ENCODE measurements around the gene ATP2B3.

The ATP2B3 gene

DNA sequence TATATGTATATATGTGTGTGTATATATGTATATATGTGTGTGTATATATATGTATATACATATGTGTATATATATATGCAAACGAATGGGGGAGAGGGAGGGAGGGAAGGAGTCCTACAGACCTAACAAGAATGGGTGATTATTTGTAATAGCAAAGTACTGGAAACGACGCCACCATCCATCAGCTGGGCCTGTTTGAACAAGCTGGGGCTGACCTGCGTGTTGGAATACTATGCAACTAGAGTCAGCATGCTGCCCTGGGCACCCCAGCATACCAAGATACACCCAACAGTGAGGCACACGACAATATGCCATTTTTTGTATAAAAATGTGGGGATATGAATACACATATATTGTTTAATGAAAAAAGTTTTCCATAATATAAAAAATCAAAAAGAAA is 103.1 kb downstream of the ATP2B3 start:
- Histone ChIP-seq H3K4me1 (ENCODE audit: low read length) (no peaks in the 10 kb centered on the region), H3K9me2 (replicated peaks; ENCODE audit: insufficient read depth, low read length) (no peaks in the 10 kb centered on the region), H3F3A (ENCODE audit: insufficient read depth, low read length) (no peaks in the 10 kb centered on the region), H4K20me1 (ENCODE audit: insufficient read depth, low read length) (no peaks in the 10 kb centered on the region), H3K4me2 (ENCODE audit: low read depth, low read length) (no peak overlapping the region), H3K36me3 (replicated peaks; ENCODE audit: insufficient read depth, low read length) (no peaks in the 10 kb centered on the region), H3K9ac (ENCODE audit: low read length) (no peak overlapping the region), H3K4me3 (ENCODE audit: low read length) (no peak overlapping the region), H2AFZ (ENCODE audit: low read length) (no peak overlapping the region), H3K27ac (ENCODE audit: low read length) (no peak overlapping the region), H3K9me3 (replicated peaks; ENCODE audit: insufficient read depth, low read length) (no peaks in the 10 kb centered on the region), H3K79me2 (ENCODE audit: low read length) (no peaks in the 10 kb centered on the region), H3K27me3 (replicated peaks; ENCODE audit: insufficient read depth, low read length) (peaks cover 62% of the 10 kb centered on the region)
- DNase-seq = no peak
- TF ChIP-seq EZH2 (optimal IDR thresholded peaks at IDR 0.05; ENCODE audit: low read depth, low read length) (no peak), EZH2phosphoT487 (IDR thresholded peaks at IDR 0.05; ENCODE audit: low read length) (no peak)
- TF ChIP-seq, protein P1, sequence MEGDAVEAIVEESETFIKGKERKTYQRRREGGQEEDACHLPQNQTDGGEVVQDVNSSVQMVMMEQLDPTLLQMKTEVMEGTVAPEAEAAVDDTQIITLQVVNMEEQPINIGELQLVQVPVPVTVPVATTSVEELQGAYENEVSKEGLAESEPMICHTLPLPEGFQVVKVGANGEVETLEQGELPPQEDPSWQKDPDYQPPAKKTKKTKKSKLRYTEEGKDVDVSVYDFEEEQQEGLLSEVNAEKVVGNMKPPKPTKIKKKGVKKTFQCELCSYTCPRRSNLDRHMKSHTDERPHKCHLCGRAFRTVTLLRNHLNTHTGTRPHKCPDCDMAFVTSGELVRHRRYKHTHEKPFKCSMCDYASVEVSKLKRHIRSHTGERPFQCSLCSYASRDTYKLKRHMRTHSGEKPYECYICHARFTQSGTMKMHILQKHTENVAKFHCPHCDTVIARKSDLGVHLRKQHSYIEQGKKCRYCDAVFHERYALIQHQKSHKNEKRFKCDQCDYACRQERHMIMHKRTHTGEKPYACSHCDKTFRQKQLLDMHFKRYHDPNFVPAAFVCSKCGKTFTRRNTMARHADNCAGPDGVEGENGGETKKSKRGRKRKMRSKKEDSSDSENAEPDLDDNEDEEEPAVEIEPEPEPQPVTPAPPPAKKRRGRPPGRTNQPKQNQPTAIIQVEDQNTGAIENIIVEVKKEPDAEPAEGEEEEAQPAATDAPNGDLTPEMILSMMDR (IDR thresholded peaks at IDR 0.05; ENCODE audit: low read length) = no peak

DNA sequence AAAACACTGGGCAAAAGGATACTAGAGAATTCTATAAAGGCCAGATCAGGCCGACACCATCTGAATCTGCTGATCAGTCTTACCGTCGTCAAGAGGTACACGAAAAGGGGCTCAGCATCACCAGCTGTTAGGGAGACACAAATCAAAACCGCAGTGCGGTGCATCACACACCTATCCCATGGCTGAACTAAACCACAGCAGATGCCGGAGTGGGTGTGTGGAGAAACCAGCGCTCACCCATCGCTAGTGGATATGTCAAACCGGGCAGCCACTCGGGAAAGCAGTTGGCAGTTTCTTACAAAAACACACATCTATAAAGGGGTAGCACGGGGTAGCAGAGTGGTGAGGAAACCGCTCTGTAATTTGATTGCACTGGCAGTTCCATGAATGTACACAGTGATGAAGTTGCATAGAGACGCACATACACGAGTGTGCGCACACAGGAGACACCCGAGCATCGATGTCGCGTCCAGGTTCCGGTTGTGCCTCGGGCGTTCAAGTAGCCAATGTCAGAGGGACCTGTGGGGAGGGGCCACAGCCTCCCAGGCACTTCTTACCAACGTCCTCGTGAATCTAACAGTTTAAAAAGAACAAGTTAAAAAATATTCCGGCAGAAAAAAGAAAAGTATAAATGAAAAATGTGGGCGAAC is 104.6 kb downstream of the ATP2B3 start:
- Histone ChIP-seq H3K9me2 (replicated peaks; ENCODE audit: insufficient read depth, low read length) (no peaks in the 10 kb centered on the region), H3K4me1 (ENCODE audit: low read length) (no peaks in the 10 kb centered on the region), H3K4me2 (ENCODE audit: low read depth, low read length) (no peak overlapping the region), H3K36me3 (replicated peaks; ENCODE audit: insufficient read depth, low read length) (no peaks in the 10 kb centered on the region), H3K9me3 (replicated peaks; ENCODE audit: insufficient read depth, low read length) (no peaks in the 10 kb centered on the region), H3K79me2 (ENCODE audit: low read length) (no peaks in the 10 kb centered on the region), H4K20me1 (ENCODE audit: insufficient read depth, low read length) (no peaks in the 10 kb centered on the region), H3K27ac (ENCODE audit: low read length) (no peak overlapping the region), H2AFZ (ENCODE audit: low read length) (no peak overlapping the region), H3K9ac (ENCODE audit: low read length) (no peak overlapping the region), H3F3A (ENCODE audit: insufficient read depth, low read length) (no peaks in the 10 kb centered on the region), H3K27me3 (replicated peaks; ENCODE audit: insufficient read depth, low read length) (peaks cover 60% of the 10 kb centered on the region), H3K4me3 (ENCODE audit: low read length) (no peak overlapping the region)
- TF ChIP-seq, protein P1 (IDR thresholded peaks at IDR 0.05; ENCODE audit: low read length) = no peak
- no peak for TF ChIP-seq EZH2phosphoT487 (IDR thresholded peaks at IDR 0.05; ENCODE audit: low read length)
- TF ChIP-seq EZH2 (optimal IDR thresholded peaks at IDR 0.05; ENCODE audit: low read depth, low read length) = no peak
- no peak for DNase-seq

DNA sequence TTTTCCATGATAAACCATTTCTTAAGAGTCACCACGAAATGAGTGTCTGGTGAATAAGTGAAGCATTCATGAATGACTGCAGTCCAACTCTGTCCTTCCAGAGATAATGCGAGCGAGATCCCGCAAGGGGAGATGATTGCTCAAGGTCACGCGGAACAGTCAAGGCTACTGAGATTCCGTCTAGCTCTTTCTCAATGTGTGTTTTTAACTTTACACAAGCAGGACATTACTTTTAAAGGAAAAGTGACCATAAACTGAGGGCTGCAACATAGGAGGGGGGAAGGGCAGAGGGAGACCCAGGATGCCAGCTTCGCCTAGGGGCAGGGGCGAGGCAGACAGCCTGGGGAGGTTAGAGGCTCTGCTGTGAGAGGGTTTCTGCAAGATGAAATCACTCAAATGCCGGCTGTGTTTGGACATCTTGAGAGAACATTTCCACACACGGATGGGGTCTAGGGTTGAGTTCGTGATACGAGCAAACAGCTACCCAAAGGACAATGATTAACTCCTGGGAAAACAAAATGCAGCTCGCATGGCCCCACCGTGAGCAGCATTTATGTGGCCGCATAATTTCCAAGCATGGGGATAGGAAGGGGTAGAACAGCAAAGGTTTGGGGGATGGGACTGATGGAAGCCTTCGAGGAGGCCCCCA is 105.3 kb downstream of the ATP2B3 start:
- Histone ChIP-seq H3K9me2 (replicated peaks; ENCODE audit: insufficient read depth, low read length) (no peaks in the 10 kb centered on the region), H3F3A (ENCODE audit: insufficient read depth, low read length) (no peaks in the 10 kb centered on the region), H3K4me2 (ENCODE audit: low read depth, low read length) (no peak overlapping the region), H3K27ac (ENCODE audit: low read length) (no peak overlapping the region), H3K9me3 (replicated peaks; ENCODE audit: insufficient read depth, low read length) (no peaks in the 10 kb centered on the region), H4K20me1 (ENCODE audit: insufficient read depth, low read length) (no peaks in the 10 kb centered on the region), H3K27me3 (replicated peaks; ENCODE audit: insufficient read depth, low read length) (peaks cover 63% of the 10 kb centered on the region), H2AFZ (ENCODE audit: low read length) (no peak overlapping the region), H3K79me2 (ENCODE audit: low read length) (no peaks in the 10 kb centered on the region), H3K36me3 (replicated peaks; ENCODE audit: insufficient read depth, low read length) (no peaks in the 10 kb centered on the region), H3K4me3 (ENCODE audit: low read length) (no peak overlapping the region), H3K4me1 (ENCODE audit: low read length) (no peaks in the 10 kb centered on the region), H3K9ac (ENCODE audit: low read length) (no peak overlapping the region)
- TF ChIP-seq EZH2 (optimal IDR thresholded peaks at IDR 0.05; ENCODE audit: low read depth, low read length) = no peak
- TF ChIP-seq EZH2phosphoT487 (IDR thresholded peaks at IDR 0.05; ENCODE audit: low read length) = no peak
- TF ChIP-seq, protein P1 (IDR thresholded peaks at IDR 0.05; ENCODE audit: low read length) = no peak
- DNase-seq = no peak
